Subcutaneous abdominal adipose tissue (tissue), 5 donors: ENCODE data around the gene WNK3.
"Not testable (repeated sequence)": the region's sequence is repeated elsewhere in the genome, so short reads cannot be mapped to it uniquely, and the experiment has no call there.

Experiments
- H3K27ac ChIP-seq: one replicate; pipeline ENCODE4 v1.7.0; 2013; ENCODE audit warnings: low read depth, mild to moderate bottlenecking, inconsistent platforms, low read length, moderate library complexity
- H3K27me3 ChIP-seq, 5 donors: one replicate each; pipeline ENCODE4 v1.7.0; 2013; ENCODE audit warnings: low read length in 5 of 5, inconsistent platforms in 1 of 5; ENCODE audit not compliant: control insufficient read depth in 5 of 5, insufficient read depth in 4 of 5
- H3K36me3 ChIP-seq, 5 donors: one replicate each; pipeline ENCODE4 v1.7.0; 2013; ENCODE audit warnings: low read length in 5 of 5; ENCODE audit not compliant: control insufficient read depth in 5 of 5, insufficient read depth in 5 of 5
- H3K4me1 ChIP-seq, 5 donors: one replicate each; pipeline ENCODE4 v1.7.0; 2013; ENCODE audit warnings: low read length in 5 of 5, mild to moderate bottlenecking in 3 of 5, moderate library complexity in 1 of 5; ENCODE audit not compliant: control insufficient read depth in 5 of 5, insufficient read depth in 5 of 5
- H3K4me3 ChIP-seq, 5 donors: one replicate each; pipeline ENCODE4 v1.7.0; 2013; ENCODE audit warnings: low read length in 5 of 5, low read depth in 1 of 5
- H3K9ac ChIP-seq, 5 donors: one replicate each; pipeline ENCODE4 v1.7.0; 2013; ENCODE audit warnings: low read length in 5 of 5, mild to moderate bottlenecking in 4 of 5, moderate library complexity in 3 of 5
- H3K9me3 ChIP-seq, 5 donors: one replicate each; pipeline ENCODE4 v1.7.0; 2013; ENCODE audit warnings: low read length in 5 of 5; ENCODE audit not compliant: control insufficient read depth in 5 of 5
- donor health status: healthy.
- donor health status: healthy.
- donor health status: healthy.
- donor health status: healthy.
- donor health status: healthy.

Gene WNK3

DNA sequence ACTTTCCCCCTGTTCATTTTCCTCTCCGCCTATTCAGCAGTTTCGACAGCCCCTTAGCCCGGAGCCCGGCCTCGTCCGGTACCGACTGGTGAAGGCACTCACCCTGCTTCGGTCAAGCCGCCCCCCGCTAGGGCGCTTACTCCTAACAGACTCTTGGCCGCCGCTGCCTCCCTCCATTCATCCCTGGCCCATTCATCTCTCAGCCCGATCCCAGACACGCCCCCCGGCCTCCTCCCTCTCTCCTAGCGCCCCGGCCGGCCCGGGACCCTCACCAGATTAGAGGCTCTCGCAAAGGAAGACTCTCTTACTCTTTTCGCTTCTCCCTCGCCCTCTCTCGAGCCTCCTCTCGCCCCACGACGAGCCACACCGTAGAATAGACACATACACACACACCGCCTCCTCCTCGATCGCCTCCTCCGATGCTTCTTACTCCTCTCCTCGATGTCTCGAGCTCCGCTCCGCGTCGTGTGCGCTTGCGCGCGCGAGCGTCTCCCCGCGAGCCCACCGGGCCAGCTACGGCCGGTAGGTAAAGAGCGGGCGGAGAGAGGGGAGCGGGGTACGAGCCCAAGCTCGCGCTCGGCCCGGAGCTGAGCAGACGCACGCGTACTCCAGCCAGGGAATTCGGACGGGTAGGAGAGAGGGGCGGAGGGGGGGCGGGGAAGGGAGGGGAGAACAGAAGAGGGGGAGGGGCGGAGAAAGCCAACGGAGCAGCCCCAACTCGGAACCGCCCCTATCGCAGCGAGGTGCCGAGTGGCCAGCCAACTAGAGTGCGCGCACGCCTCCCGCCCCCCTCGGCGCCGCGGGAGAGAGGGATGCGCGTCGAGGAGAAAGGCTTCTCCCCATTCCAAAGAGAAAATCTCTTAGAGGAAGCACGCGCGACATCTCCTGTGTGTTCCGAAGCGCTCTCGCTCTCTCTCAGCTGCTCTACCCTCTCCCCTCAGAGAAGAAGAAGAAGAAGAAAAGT is at the start of gene WNK3:
Gene WNK3 (minus strand): TSS at position 633 of the 964 bp plus-strand sequence.
- H3K27me3 ChIP-seq, result peaks cover 13 to 28% (median 24%) of the 10 kb centered on the region in 5 donors
- H3K9me3 ChIP-seq, result peaks cover 0 to 9% (median 3%) of the 10 kb centered on the region in 5 donors
- H3K4me3 ChIP-seq, result peak within 1 kb of the TSS; percentile 40 to 76 (median 67)
- no peak within 1 kb of the TSS for H3K27ac ChIP-seq
- peak within 1 kb of the TSS in 2 of 5 donors; percentile 25 to 48 for H3K9ac ChIP-seq
- no peaks in the 10 kb centered on the region for H3K36me3 ChIP-seq
- H3K4me1 ChIP-seq, result peaks cover 3 to 19% (median 15%) of the 10 kb centered on the region in 5 donors

DNA sequence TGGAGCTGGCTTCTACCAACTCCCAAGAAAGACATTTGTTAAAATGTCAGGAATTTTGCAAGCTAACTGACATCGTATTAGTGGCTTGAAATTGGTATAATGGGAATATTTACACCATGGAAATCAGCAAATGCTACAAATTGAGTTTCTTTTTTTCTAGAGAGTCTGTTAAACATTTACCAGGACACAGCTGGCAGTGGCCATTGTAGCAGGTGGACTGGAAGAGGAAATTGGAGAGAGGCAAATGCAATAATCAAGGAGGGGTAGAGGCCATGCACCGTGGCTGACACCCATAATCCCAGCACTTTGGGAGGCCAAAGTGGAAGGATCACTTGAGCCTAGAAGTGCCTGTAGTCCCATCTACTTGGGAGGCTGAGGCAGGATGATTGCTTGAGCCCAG is 49.4 kb upstream of the WNK3 start:
- Histone ChIP-seq H3K4me3 (no peak overlapping the region), H3K36me3 (no peaks in the 10 kb centered on the region), H3K4me1 (no peaks in the 10 kb centered on the region), H3K27ac (no peak overlapping the region), H3K9me3 (no peaks in the 10 kb centered on the region), H3K9ac (no peak overlapping the region), H3K27me3 (peaks cover 0 to 2% (median 0%) of the 10 kb centered on the region in 5 donors)

DNA sequence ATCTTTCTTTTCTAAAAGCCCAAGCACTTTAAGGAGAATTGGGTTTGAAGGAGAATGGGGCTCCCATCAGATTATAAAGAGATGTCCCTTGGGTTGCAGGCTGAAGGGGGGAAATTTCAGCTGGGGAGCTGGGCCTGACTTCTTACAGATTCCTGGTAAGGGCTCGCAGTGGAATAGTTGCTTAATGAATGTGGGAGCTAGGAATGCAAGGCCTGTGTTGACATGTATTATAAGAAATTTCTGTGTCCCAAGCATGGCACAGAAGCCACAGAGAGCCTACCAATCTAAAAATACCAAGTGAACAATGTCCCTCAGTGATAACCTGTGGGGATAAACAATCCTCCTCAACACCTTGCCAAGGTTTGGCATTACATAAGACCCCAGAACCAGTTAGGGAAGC is 39.3 kb upstream of the WNK3 start:
- no peaks in the 10 kb centered on the region for H3K4me1 ChIP-seq
- H3K27ac ChIP-seq, result no peak overlapping the region
- H3K9me3 ChIP-seq, result no peaks in the 10 kb centered on the region
- no peak overlapping the region for H3K9ac ChIP-seq
- H3K27me3 ChIP-seq, result peaks cover 0 to 5% (median 0%) of the 10 kb centered on the region in 5 donors
- no peak overlapping the region for H3K4me3 ChIP-seq
- no peaks in the 10 kb centered on the region for H3K36me3 ChIP-seq

DNA sequence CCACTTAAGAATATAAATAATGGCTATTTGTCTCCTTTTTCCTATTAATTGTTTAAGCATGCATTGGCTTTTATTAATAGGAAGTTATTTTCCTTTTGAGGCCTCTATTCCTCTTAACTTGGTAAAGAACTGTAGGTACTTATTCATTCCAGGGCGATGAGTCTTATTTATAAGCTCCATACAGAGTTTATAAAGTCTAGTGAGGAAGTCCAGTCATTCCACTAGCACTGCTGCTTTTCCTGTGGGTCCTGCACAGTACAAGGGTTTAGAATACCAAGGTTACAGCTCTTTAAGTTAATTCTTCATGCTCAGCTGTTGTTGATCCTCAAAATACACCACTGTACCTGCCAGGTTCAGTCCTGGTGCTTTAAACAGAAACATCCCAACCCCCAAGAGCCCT is 28.5 kb upstream of the WNK3 start:
- no peaks in the 10 kb centered on the region for H3K36me3 ChIP-seq
- no peaks in the 10 kb centered on the region for H3K27me3 ChIP-seq
- no peak overlapping the region for H3K4me3 ChIP-seq
- H3K4me1 ChIP-seq, result no peaks in the 10 kb centered on the region
- no peak overlapping the region for H3K27ac ChIP-seq
- no peak overlapping the region for H3K9ac ChIP-seq
- H3K9me3 ChIP-seq, result peaks cover 0 to 3% (median 0%) of the 10 kb centered on the region in 5 donors

DNA sequence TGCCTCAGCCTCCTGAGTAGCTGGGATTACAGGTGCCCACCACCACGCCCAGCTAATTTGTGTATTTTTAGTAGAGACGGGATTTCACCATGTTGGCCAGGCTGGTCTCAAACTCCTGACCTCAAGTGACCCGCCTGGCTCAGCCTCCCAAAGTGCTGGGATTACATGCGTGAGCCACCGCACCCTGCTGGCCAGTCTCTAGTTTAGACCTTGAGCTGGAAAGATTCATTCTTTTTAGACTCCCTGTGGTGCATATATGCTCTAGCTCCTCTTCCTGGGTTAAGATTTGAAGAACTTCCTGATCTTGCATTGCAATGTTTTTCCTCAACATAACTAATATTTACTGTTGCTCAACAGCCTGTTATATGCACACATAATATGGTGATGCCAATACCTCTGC is 26.8 kb upstream of the WNK3 start:
- H3K27me3 ChIP-seq, H3K27ac ChIP-seq, H3K36me3 ChIP-seq, H3K4me3 ChIP-seq, H3K9me3 ChIP-seq, H3K9ac ChIP-seq, H3K4me1 ChIP-seq: not testable (repeated sequence)

DNA sequence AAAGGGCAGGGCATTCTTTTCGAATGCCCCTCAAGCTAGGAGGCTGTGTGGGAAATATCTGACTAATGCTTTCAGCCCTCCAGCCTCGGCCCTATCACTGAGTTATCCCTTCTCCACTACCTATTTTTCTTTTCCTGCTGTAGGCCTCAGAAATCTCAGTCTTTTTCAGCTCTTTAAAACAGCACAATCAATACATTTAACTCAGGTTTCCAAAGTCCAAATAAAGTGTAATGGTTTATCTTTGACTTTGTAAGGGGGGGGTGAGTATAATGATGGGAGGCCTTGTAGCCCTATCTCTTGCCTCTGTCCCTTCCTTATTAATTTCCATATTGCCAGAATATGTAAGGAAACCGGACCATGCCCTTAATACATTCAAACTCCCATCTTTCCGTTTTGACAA is 1.6 kb upstream of the WNK3 start:
- Histone ChIP-seq H3K9ac (no peak overlapping the region), H3K27me3 (peaks cover 16 to 32% (median 24%) of the 10 kb centered on the region in 5 donors), H3K27ac (no peak overlapping the region), H3K9me3 (peaks cover 0 to 5% (median 0%) of the 10 kb centered on the region in 5 donors), H3K4me3 (peak overlapping the region in 3 of 5 donors; percentile 40 to 66 (median 59)), H3K36me3 (no peaks in the 10 kb centered on the region), H3K4me1 (peaks cover 3 to 19% (median 15%) of the 10 kb centered on the region in 5 donors)

DNA sequence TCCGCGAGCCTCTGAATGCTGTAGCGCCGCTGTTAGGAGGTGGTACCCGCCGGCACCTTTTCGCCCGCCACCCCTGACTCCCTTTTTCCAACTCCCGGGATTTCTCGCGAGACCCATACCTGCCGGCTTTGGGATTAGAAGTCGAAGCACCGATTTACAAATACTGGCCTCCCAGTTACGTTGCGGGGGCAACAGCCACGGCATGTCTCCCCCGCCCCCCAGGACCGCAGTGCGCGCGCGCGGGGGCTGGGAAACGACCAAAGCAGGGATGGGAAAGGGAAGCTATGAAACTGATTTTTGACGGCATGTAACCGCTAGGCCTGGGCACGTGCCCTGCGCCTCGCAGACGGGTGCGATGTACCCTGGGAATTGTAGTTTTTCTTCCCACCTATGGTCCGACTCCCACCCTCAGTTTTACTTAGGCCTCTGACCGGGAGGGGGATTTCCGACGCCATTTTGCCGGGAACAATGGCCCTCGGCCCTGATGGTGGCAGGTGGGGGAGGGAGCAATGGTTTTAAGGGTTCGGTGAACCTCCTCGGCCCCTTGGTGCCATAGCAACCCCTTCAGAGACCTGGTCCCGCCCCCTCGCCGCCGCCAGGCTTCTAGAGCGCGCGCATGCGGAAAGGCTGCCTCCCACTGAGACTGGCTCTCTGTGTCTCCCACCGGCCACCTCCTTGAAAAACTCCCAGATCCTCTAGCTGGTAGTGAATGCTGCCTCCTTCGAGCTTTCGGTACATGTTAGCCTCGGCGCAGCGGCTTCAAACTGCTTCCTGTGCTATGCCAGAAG is 772 bp upstream of the WNK3 start:
- Histone ChIP-seq H3K36me3 (no peaks in the 10 kb centered on the region), H3K9ac (no peak overlapping the region), H3K27ac (no peak overlapping the region), H3K4me1 (peaks cover 3 to 19% (median 15%) of the 10 kb centered on the region in 5 donors), H3K9me3 (peaks cover 0 to 5% (median 0%) of the 10 kb centered on the region in 5 donors), H3K4me3 (peak overlapping the region; percentile 40 to 66 (median 59)), H3K27me3 (peaks cover 16 to 31% (median 24%) of the 10 kb centered on the region in 5 donors)

DNA sequence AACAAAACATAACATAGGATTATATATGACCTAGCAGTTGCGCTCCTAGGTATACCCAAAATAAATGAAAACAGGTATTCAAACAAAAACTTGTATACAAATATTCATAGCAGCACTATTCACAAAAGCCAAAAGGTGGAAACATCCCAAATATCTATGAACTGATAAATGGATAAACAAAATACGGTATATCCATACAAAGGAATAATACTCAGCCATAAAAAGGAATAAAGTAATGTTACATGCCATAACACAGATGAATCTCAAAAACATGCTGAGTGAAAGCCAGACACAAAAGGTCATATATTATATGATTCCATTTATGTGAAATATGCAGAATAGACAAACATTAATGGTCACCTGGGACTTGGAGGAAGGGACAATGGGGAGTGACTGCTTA is 5.2 kb downstream of the WNK3 start:
- H3K9me3 ChIP-seq, result peaks cover 0 to 11% (median 9%) of the 10 kb centered on the region in 5 donors
- H3K9ac ChIP-seq, result no peak overlapping the region
- H3K27me3 ChIP-seq, result peaks cover 0 to 5% (median 0%) of the 10 kb centered on the region in 5 donors
- no peak overlapping the region for H3K4me3 ChIP-seq
- H3K4me1 ChIP-seq, result peaks cover 0 to 6% (median 5%) of the 10 kb centered on the region in 5 donors
- no peak overlapping the region for H3K27ac ChIP-seq
- no peaks in the 10 kb centered on the region for H3K36me3 ChIP-seq

DNA sequence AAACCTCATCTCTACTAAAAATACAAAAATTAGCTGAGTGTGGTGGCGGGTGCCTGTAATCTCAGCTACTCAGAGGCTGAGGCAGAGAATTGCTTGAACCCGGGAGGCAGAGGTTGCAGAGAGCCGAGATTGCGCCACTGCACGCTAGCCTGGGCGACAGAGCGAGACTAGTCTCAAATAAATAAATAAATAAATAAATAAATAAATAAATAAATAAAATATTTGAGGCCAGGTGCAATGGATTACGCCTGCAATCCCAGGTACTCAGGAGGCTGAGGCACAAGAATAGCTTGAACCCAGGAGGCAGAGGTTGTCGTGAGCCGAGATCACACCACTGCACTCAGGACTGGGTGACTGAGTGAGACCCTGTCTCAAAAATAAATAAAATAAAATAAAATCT is 20.5 kb downstream of the WNK3 start:
- not testable (repeated sequence) for H3K4me3 ChIP-seq, H3K27ac ChIP-seq, H3K36me3 ChIP-seq, H3K4me1 ChIP-seq, H3K9ac ChIP-seq, H3K9me3 ChIP-seq, H3K27me3 ChIP-seq

DNA sequence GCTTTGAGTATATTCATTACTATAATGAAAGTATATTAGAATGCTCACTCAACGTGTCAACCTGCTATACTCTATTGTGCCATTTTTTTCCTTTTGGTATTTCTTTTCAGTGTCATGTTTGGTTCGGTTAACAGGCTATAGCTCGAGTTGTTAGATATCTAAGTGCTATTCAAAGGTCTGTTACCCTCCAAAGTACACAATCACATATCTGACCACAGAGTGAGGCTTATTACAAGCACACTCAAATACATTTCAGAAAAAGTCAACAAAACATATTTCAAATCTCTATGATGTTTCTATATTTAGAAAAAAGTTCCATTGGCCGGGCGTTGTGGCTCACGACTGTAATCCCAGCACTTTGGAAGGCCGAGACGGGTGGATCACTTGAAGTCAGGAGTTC is 32.8 kb downstream of the WNK3 start:
- Histone ChIP-seq H3K27ac (no peak overlapping the region), H3K4me3 (no peak overlapping the region), H3K9ac (no peak overlapping the region), H3K9me3 (no peaks in the 10 kb centered on the region), H3K36me3 (no peaks in the 10 kb centered on the region), H3K4me1 (no peaks in the 10 kb centered on the region), H3K27me3 (no peaks in the 10 kb centered on the region)
